ENCODE results near the gene NAMPT.
"Not testable (repeated sequence)": the region's sequence is repeated elsewhere in the genome, so short reads cannot be mapped to it uniquely, and the experiment has no call there.

The NAMPT gene

GRCh38 chr7:106298631-106299030 lies 13.8 kb upstream of the NAMPT start:
- not testable (repeated sequence) for DNase-seq

GRCh38 chr7:106298155-106298554 lies 13.4 kb upstream of the NAMPT start:
- DNase-seq = not testable (repeated sequence)

GRCh38 chr7:106294334-106294733 lies 9.6 kb upstream of the NAMPT start:
- DNase-seq = no peak

- no peak for DNase-seq
Measured at GRCh38 chr7:106291247-106291646, 6.5 kb upstream of the NAMPT start.

GRCh38 chr7:106290319-106290718 lies 5.5 kb upstream of the NAMPT start:
- DNase-seq = no peak

- DNase-seq = no peak
Measured at GRCh38 chr7:106289848-106290247, 5.1 kb upstream of the NAMPT start.

GRCh38 chr7:106288263-106288662 lies 3.5 kb upstream of the NAMPT start:
- no peak for DNase-seq

- DNase-seq = no peak
Measured at GRCh38 chr7:106287786-106288185, 3.0 kb upstream of the NAMPT start.

- no peak for DNase-seq
Measured at GRCh38 chr7:106285855-106286492, 1.2 kb upstream of the NAMPT start.

- DNase-seq = peak; percentile 98
Measured at GRCh38 chr7:106285051-106285854, 470 bp upstream of the NAMPT start.

GRCh38 chr7:106283831-106284713 lies 711 bp downstream of the NAMPT start:
- DNase-seq = peak; percentile 47

GRCh38 chr7:106283501-106283830 lies 1.3 kb downstream of the NAMPT start:
- DNase-seq = no peak

GRCh38 chr7:106282852-106283251 lies 1.9 kb downstream of the NAMPT start:
- no peak for DNase-seq

- no peak for DNase-seq
Measured at GRCh38 chr7:106282390-106282789, 2.4 kb downstream of the NAMPT start.

GRCh38 chr7:106281585-106282318 lies 3.0 kb downstream of the NAMPT start:
- DNase-seq = no peak

GRCh38 chr7:106281127-106281526 lies 3.7 kb downstream of the NAMPT start:
- DNase-seq = no peak

GRCh38 chr7:106279425-106280197 lies 5.2 kb downstream of the NAMPT start:
- no peak for DNase-seq

- no peak for DNase-seq
Measured at GRCh38 chr7:106278695-106279094, 6.1 kb downstream of the NAMPT start.

GRCh38 chr7:106277976-106278375 lies 6.8 kb downstream of the NAMPT start:
- no peak for DNase-seq

GRCh38 chr7:106276513-106276912 lies 8.3 kb downstream of the NAMPT start:
- DNase-seq = no peak

- no peak for DNase-seq
Measured at GRCh38 chr7:106273009-106273668, 11.6 kb downstream of the NAMPT start.

Measured in NCI-H774 (cell line).